Anterior cingulate cortex (tissue), 58 donors: Measurements from ENCODE around the gene KRT71.
"Not testable (repeated sequence)": the region's sequence is repeated elsewhere in the genome, so short reads cannot be mapped to it uniquely, and the experiment has no call there.

Experiments used
- DNase-seq, 58 donors: peaks; one replicate each; lab custom pipeline; 2025; lab: John Stamatoyannopoulos, UW

KRT71 gene

GRCh38 chr12:52552681-52553195 lies at the start of gene KRT71:
Gene KRT71 (minus strand): TSS chr12:52553145. CDS start chr12:52553077, 68 bp downstream.
- DNase-seq, result no peak

- no peak for DNase-seq
These were observed 49.6 kb upstream of the KRT71 start for GRCh38 chr12:52602552-52602951.

GRCh38 chr12:52601671-52602070 lies 48.7 kb upstream of the KRT71 start:
- no peak for DNase-seq

- no peak for DNase-seq
These were observed 48.1 kb upstream of the KRT71 start, which contains the start of gene KRT72 for GRCh38 chr12:52600941-52601481. Gene KRT72 (minus strand): TSS chr12:52601463. CDS start chr12:52601452, 11 bp downstream.

- no peak for DNase-seq
These were observed 47.5 kb upstream of the KRT71 start for GRCh38 chr12:52600475-52600874.

- DNase-seq, result no peak
These were observed 47.1 kb upstream of the KRT71 start for GRCh38 chr12:52600071-52600470.

- no peak for DNase-seq
These were observed 46.0 kb upstream of the KRT71 start for GRCh38 chr12:52598966-52599365.

- DNase-seq, result not testable (repeated sequence)
These were observed 41.3 kb upstream of the KRT71 start for GRCh38 chr12:52594237-52594636.

GRCh38 chr12:52591521-52591920 lies 38.6 kb upstream of the KRT71 start:
- no peak for DNase-seq

GRCh38 chr12:52590021-52590420 lies 37.1 kb upstream of the KRT71 start:
- no peak for DNase-seq

GRCh38 chr12:52587563-52587962 lies 34.6 kb upstream of the KRT71 start:
- DNase-seq, result no peak

GRCh38 chr12:52585946-52586345 lies 33.0 kb upstream of the KRT71 start:
- DNase-seq, result no peak

- no peak for DNase-seq
These were observed 32.1 kb upstream of the KRT71 start for GRCh38 chr12:52585066-52585465.

- no peak for DNase-seq
These were observed 31.3 kb upstream of the KRT71 start for GRCh38 chr12:52584156-52584682.

- DNase-seq, result peak in 38 of 58 donors; percentile 3 to 61 (median 19)
These were observed 30.1 kb upstream of the KRT71 start for GRCh38 chr12:52582971-52583456.

- DNase-seq, result no peak
These were observed 29.5 kb upstream of the KRT71 start for GRCh38 chr12:52582486-52582885.

GRCh38 chr12:52581481-52581880 lies 28.5 kb upstream of the KRT71 start:
- DNase-seq, result no peak

GRCh38 chr12:52581066-52581465 lies 28.1 kb upstream of the KRT71 start:
- no peak for DNase-seq

GRCh38 chr12:52580496-52580895 lies 27.6 kb upstream of the KRT71 start:
- no peak for DNase-seq

- DNase-seq, result no peak
These were observed 26.8 kb upstream of the KRT71 start for GRCh38 chr12:52579468-52580465.

- peak in 5 of 58 donors; percentile 3 to 14 (median 10) for DNase-seq
These were observed 25.5 kb upstream of the KRT71 start for GRCh38 chr12:52578469-52578868.
